ENCODE results near the gene AK6. TPM values are rescaled to one million over a fixed set of nuclear protein-coding genes. Genes with fewer than 3 reads are reported as not detected.

The AK6 gene
- total RNA-seq, 1 donor from 2014 or later = 41.1 TPM

GRCh38 chr5:69308046-69308553 is 61.2 kb downstream of the AK6 start:
- peaks cover 8% of the 10 kb centered on the region for H3K36me3 Mint-ChIP-seq (ENCODE audit: low read depth)
- TF ChIP-seq, protein P1, sequence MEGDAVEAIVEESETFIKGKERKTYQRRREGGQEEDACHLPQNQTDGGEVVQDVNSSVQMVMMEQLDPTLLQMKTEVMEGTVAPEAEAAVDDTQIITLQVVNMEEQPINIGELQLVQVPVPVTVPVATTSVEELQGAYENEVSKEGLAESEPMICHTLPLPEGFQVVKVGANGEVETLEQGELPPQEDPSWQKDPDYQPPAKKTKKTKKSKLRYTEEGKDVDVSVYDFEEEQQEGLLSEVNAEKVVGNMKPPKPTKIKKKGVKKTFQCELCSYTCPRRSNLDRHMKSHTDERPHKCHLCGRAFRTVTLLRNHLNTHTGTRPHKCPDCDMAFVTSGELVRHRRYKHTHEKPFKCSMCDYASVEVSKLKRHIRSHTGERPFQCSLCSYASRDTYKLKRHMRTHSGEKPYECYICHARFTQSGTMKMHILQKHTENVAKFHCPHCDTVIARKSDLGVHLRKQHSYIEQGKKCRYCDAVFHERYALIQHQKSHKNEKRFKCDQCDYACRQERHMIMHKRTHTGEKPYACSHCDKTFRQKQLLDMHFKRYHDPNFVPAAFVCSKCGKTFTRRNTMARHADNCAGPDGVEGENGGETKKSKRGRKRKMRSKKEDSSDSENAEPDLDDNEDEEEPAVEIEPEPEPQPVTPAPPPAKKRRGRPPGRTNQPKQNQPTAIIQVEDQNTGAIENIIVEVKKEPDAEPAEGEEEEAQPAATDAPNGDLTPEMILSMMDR (conservative IDR thresholded peaks at IDR 0.05) = no peak
- no peak overlapping the region for H3K27ac Mint-ChIP-seq (ENCODE audit: unreplicated experiment)
- no peaks in the 10 kb centered on the region for H3K4me1 Mint-ChIP-seq
- H3K9me3 Mint-ChIP-seq = peaks cover 7% of the 10 kb centered on the region
- no peak overlapping the region for H3K4me3 Mint-ChIP-seq
- no peaks in the 10 kb centered on the region for H3K27me3 Mint-ChIP-seq (ENCODE audit: low read depth)
- no peak for DNase-seq (ENCODE audit: low read depth, low spot score)

GRCh38 chr5:69305512-69305911 is 63.8 kb downstream of the AK6 start:
- Mint-ChIP-seq H3K4me1 (no peaks in the 10 kb centered on the region), H3K9me3 (peaks cover 7% of the 10 kb centered on the region), H3K4me3 (no peak overlapping the region), H3K27me3 (ENCODE audit: low read depth) (no peaks in the 10 kb centered on the region), H3K27ac (ENCODE audit: unreplicated experiment) (no peak overlapping the region), H3K36me3 (ENCODE audit: low read depth) (peaks cover 8% of the 10 kb centered on the region)
- DNase-seq (ENCODE audit: low read depth, low spot score) = no peak
- TF ChIP-seq, protein P1 (conservative IDR thresholded peaks at IDR 0.05) = no peak

Other genes starting within 250 kb of the AK6 start
- gene CCNB1, start 202.4 kb downstream of the AK6 start, total RNA-seq = 252 and 262 TPM in 2 replicates
- gene CENPH, start 179.9 kb downstream of the AK6 start, total RNA-seq = 56.1 and 59.8 TPM in 2 replicates
- gene CDK7, start 134.6 kb downstream of the AK6 start, total RNA-seq = 29.4 and 32.4 TPM in 2 replicates
- gene CCDC125, start 36.7 kb downstream of the AK6 start, total RNA-seq = 0.56 and 0.68 TPM in 2 replicates
- 50.0 and 55.3 TPM in 2 replicates for gene TAF9, start within 50 bp of the AK6 start, total RNA-seq
- 30.1 and 31.9 TPM in 2 replicates for gene RAD17, start 298 bp upstream of the AK6 start, total RNA-seq
- gene MARVELD2, start 45.6 kb upstream of the AK6 start, total RNA-seq = 0.36 and 0.68 TPM in 2 replicates
- gene OCLN, start 123.3 kb upstream of the AK6 start, total RNA-seq = 6.7 and 7.9 TPM in 2 replicates
- gene GTF2H2C, start 190.7 kb upstream of the AK6 start, total RNA-seq = 47.9 and 49.4 TPM in 2 replicates

Measured in neural crest cell (in vitro differentiated cells).